NCI-H446 treated with DMSO at 0.1 percent for 48 hours (cell line): ENCODE results near the gene P2RY8.
"Not testable (repeated sequence)": the region's sequence is repeated elsewhere in the genome, so short reads cannot be mapped to it uniquely, and the experiment has no call there.

Experiments used
- DNase-seq: peaks from one replicate; lab custom pipeline; 2025; lab: John Stamatoyannopoulos, UW

The P2RY8 gene

GRCh38 chrX:1486177-1486576, 50.8 kb downstream of the P2RY8 start:
- no peak for DNase-seq

- no peak for DNase-seq
Observed at GRCh38 chrX:1485033-1485432, 52.0 kb downstream of the P2RY8 start.

- DNase-seq = no peak
Observed at GRCh38 chrX:1484638-1485019, 52.4 kb downstream of the P2RY8 start.

GRCh38 chrX:1483843-1484637, 52.9 kb downstream of the P2RY8 start:
- no peak for DNase-seq

GRCh38 chrX:1482530-1482928, 54.5 kb downstream of the P2RY8 start:
- not testable (repeated sequence) for DNase-seq

- no peak for DNase-seq
Observed at GRCh38 chrX:1481636-1482529, 55.1 kb downstream of the P2RY8 start.

GRCh38 chrX:1480082-1480785, 56.8 kb downstream of the P2RY8 start:
- DNase-seq = no peak

GRCh38 chrX:1477801-1478458, 59.1 kb downstream of the P2RY8 start:
- DNase-seq = no peak

GRCh38 chrX:1477229-1477628, 59.8 kb downstream of the P2RY8 start:
- DNase-seq = no peak

GRCh38 chrX:1476682-1477081, 60.3 kb downstream of the P2RY8 start:
- DNase-seq = no peak

- DNase-seq = no peak
Observed at GRCh38 chrX:1475881-1476280, 61.1 kb downstream of the P2RY8 start.

- DNase-seq = no peak
Observed at GRCh38 chrX:1475481-1475880, 61.5 kb downstream of the P2RY8 start.

GRCh38 chrX:1474593-1474992, 62.4 kb downstream of the P2RY8 start:
- DNase-seq = not testable (repeated sequence)

- DNase-seq = no peak
Observed at GRCh38 chrX:1472975-1473374, 64.0 kb downstream of the P2RY8 start.

GRCh38 chrX:1468250-1468772, 68.7 kb downstream of the P2RY8 start:
- DNase-seq = no peak

GRCh38 chrX:1466971-1467561, 69.9 kb downstream of the P2RY8 start:
- no peak for DNase-seq

GRCh38 chrX:1466232-1466661, 70.7 kb downstream of the P2RY8 start:
- DNase-seq = no peak

GRCh38 chrX:1465286-1466231, 71.4 kb downstream of the P2RY8 start:
- DNase-seq = no peak

- no peak for DNase-seq
Observed at GRCh38 chrX:1464971-1465285, 72.1 kb downstream of the P2RY8 start.
